NOMO-1 treated with DMSO at 0.1 percent for 48 hours (cell line): ENCODE measurements around the gene CCDC183.
A peak's percentile ranks its signal among the peaks of the same experiment; 100 is the strongest.
"Not testable (repeated sequence)": the region's sequence is repeated elsewhere in the genome, so short reads cannot be mapped to it uniquely, and the experiment has no call there.

Source experiments
- DNase-seq: peaks from one replicate; lab custom pipeline; 2025; ENCODE audit not compliant: unreplicated experiment; lab: John Stamatoyannopoulos, UW

Gene CCDC183

GRCh38 chr9:136799079-136799853, 3.1 kb downstream of the CCDC183 start:
- no peak for DNase-seq

- DNase-seq: peak; percentile 72
These were observed 3.9 kb downstream of the CCDC183 start for GRCh38 chr9:136799854-136800657.

- no peak for DNase-seq
These were observed 6.2 kb downstream of the CCDC183 start for GRCh38 chr9:136802321-136802720.

- DNase-seq: not testable (repeated sequence)
These were observed 6.9 kb downstream of the CCDC183 start for GRCh38 chr9:136803009-136803550.

GRCh38 chr9:136803551-136804508, 7.7 kb downstream of the CCDC183 start:
- DNase-seq: no peak

- DNase-seq: no peak
These were observed 8.5 kb downstream of the CCDC183 start for GRCh38 chr9:136804509-136805206.

GRCh38 chr9:136805207-136805740, 9.1 kb downstream of the CCDC183 start:
- no peak for DNase-seq

GRCh38 chr9:136806067-136806466, 9.9 kb downstream of the CCDC183 start:
- DNase-seq: no peak

GRCh38 chr9:136806631-136807201, 10.6 kb downstream of the CCDC183 start:
- no peak for DNase-seq

- peak; percentile 89 for DNase-seq
These were observed 11.3 kb downstream of the CCDC183 start, which contains the start of gene RABL6 for GRCh38 chr9:136807281-136808074. Gene RABL6 (plus strand): TSS chr9:136807948. CDS start chr9:136808197, 249 bp downstream.

GRCh38 chr9:136808075-136808805, 12.1 kb downstream of the CCDC183 start:
- DNase-seq: no peak

GRCh38 chr9:136808806-136809158, 12.6 kb downstream of the CCDC183 start:
- DNase-seq: peak; percentile 35

- no peak for DNase-seq
These were observed 18.7 kb downstream of the CCDC183 start for GRCh38 chr9:136814725-136815421.

GRCh38 chr9:136815422-136815782, 19.3 kb downstream of the CCDC183 start:
- no peak for DNase-seq

GRCh38 chr9:136820971-136821825, 25.1 kb downstream of the CCDC183 start:
- DNase-seq: no peak

GRCh38 chr9:136821826-136822544, 25.8 kb downstream of the CCDC183 start:
- no peak for DNase-seq
